ENCODE results near the gene DMAC2L. TPM values are rescaled to one million over a fixed set of nuclear protein-coding genes. Genes with fewer than 3 reads are reported as not detected.

Gene DMAC2L
- total and polyA plus RNA-seq, 10 of the 15 experiments (the other 5 are each of a cell fraction or from before 2014, with no cell fraction given) = 9.5 to 76.3 (median 28.2) TPM

- no peaks in the 10 kb centered on the region for H4K20me1 ChIP-seq (ENCODE audit: control insufficient read depth, insufficient read depth)
- no TSS peak for BruUV-seq (replicated peaks)
- H3K79me2 ChIP-seq (ENCODE audit: control insufficient read depth, insufficient read depth, low read length) = no peaks in the 10 kb centered on the region
- intact Hi-C loops (cut with micrococcal nuclease; ENCODE audit: unreplicated experiment) = no loop called here
- ChIA-PET CTCF (interaction anchor here (0.6 to 2.1 kb wide), 2 partner anchors 16 to 429 kb away, joined by 3 to 11 read pairs; no protein-coding TSS in a partner anchor), POLR2A (interaction anchor here (0.6 kb wide), 1 partner anchor 9 kb away, joined by 7 read pairs; no protein-coding TSS in a partner anchor), RAD21 (ENCODE audit: unreplicated experiment) (no interaction called here), SMC1A (ENCODE audit: uncharacterized antibody, unreplicated experiment) (interaction anchor here (0.6 kb wide), 1 partner anchor 14 kb away, joined by 4 read pairs; no protein-coding TSS in a partner anchor)
- H3K27ac ChIP-seq (ENCODE audit: control insufficient read depth, insufficient read depth) = no peak overlapping the region
- H3K36me3 ChIP-seq (ENCODE audit: control insufficient read depth in 2 of 2, insufficient read depth in 2 of 2, low read length in 1 of 2) = peaks cover 0 to 2% of the 10 kb centered on the region in 2 experiments; a peak in 1 of 4 replicates
- no peak for FAIRE-seq
- 62% methylated on average over 8 of the region's 8 CpGs for WGBS (ENCODE audit: insufficient coverage, insufficient replicate concordance, low lambda C conversion rate, missing lambda C conversion rate)
- no peak for DNase-seq (ENCODE audit: low read depth, low spot score)
- no peaks in the 10 kb centered on the region for H3K9me3 ChIP-seq (replicated peaks; ENCODE audit: control insufficient read depth, insufficient read depth, low read length)
- H3K4me2 ChIP-seq (ENCODE audit: control insufficient read depth, insufficient read depth) = no peak overlapping the region
- H3K27me3 ChIP-seq (replicated peaks in 1 of 2; ENCODE audit: control insufficient read depth in 2 of 2, insufficient read depth in 2 of 2, low read length in 1 of 2) = no peaks in the 10 kb centered on the region
- H3K4me1 ChIP-seq (ENCODE audit: control insufficient read depth, insufficient read depth, low read length) = no peaks in the 10 kb centered on the region
- TF ChIP-seq PKNOX1 (IDR thresholded peaks at IDR 0.05) (no peak), SUPT20H (IDR thresholded peaks at IDR 0.05; ENCODE audit: borderline replicate concordance, control insufficient read depth, low read depth, low read length) (no peak), NRF1 (conservative IDR thresholded peaks at IDR 0.05; ENCODE audit: low read depth, low read length) (no peak), TAF1 (IDR thresholded peaks at IDR 0.05; ENCODE audit: borderline replicate concordance, low read depth, low read length) (no peak), ATF2 (IDR thresholded peaks at IDR 0.05; ENCODE audit: low read length) (no peak), RB1 (IDR thresholded peaks at IDR 0.05; ENCODE audit: borderline replicate concordance) (no peak), SPI1 (IDR thresholded peaks at IDR 0.05; ENCODE audit: borderline replicate concordance, insufficient read depth, low read depth, low read length) (no peak), YY1 (IDR thresholded peaks at IDR 0.05; ENCODE audit: low read depth, low read length) (no peak), FOXK2 (IDR thresholded peaks at IDR 0.05) (no peak), HDAC2 (IDR thresholded peaks at IDR 0.05) (no peak), MYC (IDR thresholded peaks at IDR 0.05; ENCODE audit: insufficient read depth, insufficient read length, insufficient replicate concordance, low read length, severe bottlenecking) (no peak), ESRRA (IDR thresholded peaks at IDR 0.05; ENCODE audit: low read length) (no peak), SRF (IDR thresholded peaks at IDR 0.05; ENCODE audit: low read depth in 2 of 2, low read length in 2 of 2) (no peak), POLR2AphosphoS2 (IDR thresholded peaks at IDR 0.05; ENCODE audit: low read depth, low read length) (no peak)
- TF ChIP-seq, protein P1, sequence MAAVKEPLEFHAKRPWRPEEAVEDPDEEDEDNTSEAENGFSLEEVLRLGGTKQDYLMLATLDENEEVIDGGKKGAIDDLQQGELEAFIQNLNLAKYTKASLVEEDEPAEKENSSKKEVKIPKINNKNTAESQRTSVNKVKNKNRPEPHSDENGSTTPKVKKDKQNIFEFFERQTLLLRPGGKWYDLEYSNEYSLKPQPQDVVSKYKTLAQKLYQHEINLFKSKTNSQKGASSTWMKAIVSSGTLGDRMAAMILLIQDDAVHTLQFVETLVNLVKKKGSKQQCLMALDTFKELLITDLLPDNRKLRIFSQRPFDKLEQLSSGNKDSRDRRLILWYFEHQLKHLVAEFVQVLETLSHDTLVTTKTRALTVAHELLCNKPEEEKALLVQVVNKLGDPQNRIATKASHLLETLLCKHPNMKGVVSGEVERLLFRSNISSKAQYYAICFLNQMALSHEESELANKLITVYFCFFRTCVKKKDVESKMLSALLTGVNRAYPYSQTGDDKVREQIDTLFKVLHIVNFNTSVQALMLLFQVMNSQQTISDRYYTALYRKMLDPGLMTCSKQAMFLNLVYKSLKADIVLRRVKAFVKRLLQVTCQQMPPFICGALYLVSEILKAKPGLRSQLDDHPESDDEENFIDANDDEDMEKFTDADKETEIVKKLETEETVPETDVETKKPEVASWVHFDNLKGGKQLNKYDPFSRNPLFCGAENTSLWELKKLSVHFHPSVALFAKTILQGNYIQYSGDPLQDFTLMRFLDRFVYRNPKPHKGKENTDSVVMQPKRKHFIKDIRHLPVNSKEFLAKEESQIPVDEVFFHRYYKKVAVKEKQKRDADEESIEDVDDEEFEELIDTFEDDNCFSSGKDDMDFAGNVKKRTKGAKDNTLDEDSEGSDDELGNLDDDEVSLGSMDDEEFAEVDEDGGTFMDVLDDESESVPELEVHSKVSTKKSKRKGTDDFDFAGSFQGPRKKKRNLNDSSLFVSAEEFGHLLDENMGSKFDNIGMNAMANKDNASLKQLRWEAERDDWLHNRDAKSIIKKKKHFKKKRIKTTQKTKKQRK (IDR thresholded peaks at IDR 0.05; ENCODE audit: low read depth, low read length) = no peak
- in situ Hi-C loops (cut with MboI) = no loop called here
- H3K4me3 ChIP-seq = no peak overlapping the region
- no peak overlapping the region for H2AFZ ChIP-seq (ENCODE audit: control insufficient read depth, low read depth, low read length)
- H3K9ac ChIP-seq (ENCODE audit: control insufficient read depth, insufficient read depth, low read length) = no peak overlapping the region
- ATAC-seq = peak; percentile 52
Measured at GRCh38 chr14:50303744-50304471, 8.2 kb upstream of the DMAC2L start.
